Mesendoderm (in vitro differentiated cells): ENCODE results near the gene DIP2B.
"Not testable (repeated sequence)": the region's sequence is repeated elsewhere in the genome, so short reads cannot be mapped to it uniquely, and the experiment has no call there.

ENCODE experiments used
- DNase-seq: peaks from one replicate; pipeline ENCODE4 v3.0.0; 2013
- H2AK5ac ChIP-seq: 2 replicates; pipeline ENCODE4 v1.6.1; 2013; ENCODE audit warnings: low read length, inconsistent platforms
- H2BK120ac ChIP-seq: 2 replicates; pipeline ENCODE4 v1.6.1; 2013; ENCODE audit warnings: low read depth, mild to moderate bottlenecking, low read length, moderate library complexity, mixed read lengths
- H2BK15ac ChIP-seq: replicated peaks from 2 replicates; pipeline ENCODE4 v1.6.1; 2013; ENCODE audit warnings: low read depth, mild to moderate bottlenecking, moderate library complexity
- H2BK5ac ChIP-seq: 2 replicates; pipeline ENCODE4 v1.6.1; 2013; ENCODE audit warnings: low read length, inconsistent platforms
- H3K18ac ChIP-seq: 2 replicates; pipeline ENCODE4 v1.6.1; 2013; ENCODE audit warnings: mild to moderate bottlenecking, low read length, mixed read lengths
- H3K23ac ChIP-seq: one replicate; pipeline ENCODE4 v1.6.1; 2013; ENCODE audit warnings: low read length
- H3K27ac ChIP-seq: 2 replicates; pipeline ENCODE4 v1.5.1; 2013; ENCODE audit warnings: low read depth, mild to moderate bottlenecking, inconsistent platforms, low read length, moderate library complexity
- H3K27me3 ChIP-seq: 2 replicates; pipeline ENCODE4 v1.6.1; 2013; ENCODE audit warnings: low read length, control low read depth, mild to moderate bottlenecking, inconsistent platforms; ENCODE audit not compliant: insufficient read depth, poor library complexity
- H3K36me3 ChIP-seq: 2 replicates; pipeline ENCODE4 v1.6.1; 2013; ENCODE audit warnings: low read length, inconsistent platforms; ENCODE audit not compliant: control insufficient read depth, insufficient read depth
- H3K4ac ChIP-seq: one replicate; pipeline ENCODE4 v1.6.1; 2013; ENCODE audit warnings: low read depth, mild to moderate bottlenecking, low read length, moderate library complexity
- H3K4me1 ChIP-seq: 2 replicates; pipeline ENCODE4 v1.6.1; 2013; ENCODE audit warnings: low read depth, low read length, inconsistent platforms; ENCODE audit not compliant: control insufficient read depth
- H3K4me2 ChIP-seq: 2 replicates; pipeline ENCODE4 v1.6.1; 2013; ENCODE audit warnings: low read length
- H3K4me3 ChIP-seq: 2 replicates; pipeline ENCODE4 v1.5.1; 2013; ENCODE audit warnings: mild to moderate bottlenecking, low read length
- H3K56ac ChIP-seq: one replicate; pipeline ENCODE4 v1.6.1; 2013; ENCODE audit warnings: low read length
- H3K79me1 ChIP-seq: 2 replicates; pipeline ENCODE4 v1.6.1; 2013; ENCODE audit warnings: low read length, inconsistent platforms
- H3K79me2 ChIP-seq: 2 replicates; pipeline ENCODE4 v1.6.1; 2013; ENCODE audit warnings: mild to moderate bottlenecking, low read length; ENCODE audit not compliant: control insufficient read depth, insufficient read depth
- H3K9ac ChIP-seq: 2 replicates; pipeline ENCODE4 v1.6.1; 2013; ENCODE audit warnings: low read length, inconsistent platforms
- H4K5ac ChIP-seq: one replicate; pipeline ENCODE4 v1.6.1; 2013; ENCODE audit warnings: low read length
- H4K8ac ChIP-seq: one replicate; pipeline ENCODE4 v1.6.1; 2013; ENCODE audit warnings: low read depth, mild to moderate bottlenecking, control low read depth, low read length, moderate library complexity
- WGBS: extraction: QIAGEN DNeasy Blood & Tissue Kit; methylation state at CpG from one replicate; pipeline ENCODE4 v1.1.7; 2013; ENCODE audit warnings: low lambda C conversion rate, missing lambda C conversion rate; ENCODE audit not compliant: insufficient coverage; ENCODE audit errors: extremely low coverage; 5-methylcytosine and 5-hydroxymethylcytosine counted together

Gene DIP2B

DNA sequence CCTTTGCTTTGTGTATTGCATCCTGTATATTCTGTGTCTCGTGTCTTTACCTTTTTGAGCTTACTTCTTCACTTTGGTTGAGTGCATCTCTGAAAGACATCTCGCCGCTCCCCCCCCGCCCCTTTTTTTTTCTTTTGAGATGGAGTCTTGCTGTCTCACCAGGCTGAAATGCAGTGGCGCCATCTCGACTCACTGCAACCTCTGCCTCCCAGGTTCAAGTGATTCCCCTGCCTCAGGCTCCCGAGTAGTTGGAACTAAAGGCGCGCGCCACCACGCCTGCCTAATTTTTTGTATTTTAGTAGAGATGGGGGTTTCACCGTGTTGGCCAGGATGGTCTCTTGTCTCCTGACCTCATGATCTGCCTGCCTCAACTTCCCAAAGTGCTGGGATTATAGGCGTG lies 49.9 kb downstream of the DIP2B start:
- Histone ChIP-seq H3K79me2 (peaks cover 12% of the 10 kb centered on the region), H3K27ac (no peak overlapping the region), H3K79me1 (peaks cover 10% of the 10 kb centered on the region), H3K27me3 (no peaks in the 10 kb centered on the region), H3K36me3 (no peaks in the 10 kb centered on the region), H3K23ac (no peak overlapping the region), H3K4ac (no peak overlapping the region), H2BK15ac (no peak overlapping the region), H3K9ac (no peak overlapping the region), H4K8ac (no peak overlapping the region), H3K4me3 (no peak overlapping the region), H3K4me2 (no peak overlapping the region), H2AK5ac (no peak overlapping the region), H2BK5ac (no peak overlapping the region), H3K56ac (no peak overlapping the region), H2BK120ac (no peak overlapping the region), H4K5ac (no peak overlapping the region), H3K4me1 (peaks cover 6% of the 10 kb centered on the region), H3K18ac (no peak overlapping the region)
- no peak for DNase-seq
- no CpG with 5 or more reads among the region's 13 CpGs for WGBS

DNA sequence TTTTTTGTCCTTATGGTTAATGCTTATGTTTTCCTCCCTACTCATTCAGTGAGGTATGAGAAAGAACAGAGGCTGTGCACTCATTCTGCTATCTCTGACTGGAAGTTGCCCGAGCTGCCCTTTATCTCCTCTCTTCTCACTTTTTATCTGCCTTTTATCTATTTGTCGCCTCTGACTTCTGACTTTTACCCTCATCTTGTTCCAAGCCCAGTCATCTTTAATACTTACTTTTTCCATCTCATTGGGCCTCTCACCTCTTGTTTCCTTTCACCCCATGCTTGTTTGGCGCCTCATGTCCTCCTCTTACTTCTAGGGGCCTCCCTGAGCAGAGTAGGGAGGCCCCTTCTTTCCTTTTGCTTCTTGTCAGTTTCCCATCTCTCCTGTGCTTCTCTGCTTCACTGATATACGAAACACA lies 50.7 kb downstream of the DIP2B start:
- no peak overlapping the region for H2AK5ac ChIP-seq
- H3K18ac ChIP-seq = no peak overlapping the region
- no peak overlapping the region for H3K4ac ChIP-seq
- H3K36me3 ChIP-seq = no peaks in the 10 kb centered on the region
- peaks cover 10% of the 10 kb centered on the region for H3K79me1 ChIP-seq
- H3K27me3 ChIP-seq = no peaks in the 10 kb centered on the region
- H3K27ac ChIP-seq = peak overlapping the region; percentile 22
- H3K23ac ChIP-seq = no peak overlapping the region
- no peak overlapping the region for H2BK120ac ChIP-seq
- peaks cover 11% of the 10 kb centered on the region for H3K79me2 ChIP-seq
- H3K9ac ChIP-seq = no peak overlapping the region
- H3K4me1 ChIP-seq = peaks cover 6% of the 10 kb centered on the region
- H3K56ac ChIP-seq = no peak overlapping the region
- no peak overlapping the region for H3K4me2 ChIP-seq
- H3K4me3 ChIP-seq = no peak overlapping the region
- no peak overlapping the region for H4K5ac ChIP-seq
- H4K8ac ChIP-seq = peak overlapping the region; percentile 57
- DNase-seq = peak; percentile 68
- no peak overlapping the region for H2BK5ac ChIP-seq
- no CpG with 5 or more reads among the region's 4 CpGs for WGBS
- no peak overlapping the region for H2BK15ac ChIP-seq

DNA sequence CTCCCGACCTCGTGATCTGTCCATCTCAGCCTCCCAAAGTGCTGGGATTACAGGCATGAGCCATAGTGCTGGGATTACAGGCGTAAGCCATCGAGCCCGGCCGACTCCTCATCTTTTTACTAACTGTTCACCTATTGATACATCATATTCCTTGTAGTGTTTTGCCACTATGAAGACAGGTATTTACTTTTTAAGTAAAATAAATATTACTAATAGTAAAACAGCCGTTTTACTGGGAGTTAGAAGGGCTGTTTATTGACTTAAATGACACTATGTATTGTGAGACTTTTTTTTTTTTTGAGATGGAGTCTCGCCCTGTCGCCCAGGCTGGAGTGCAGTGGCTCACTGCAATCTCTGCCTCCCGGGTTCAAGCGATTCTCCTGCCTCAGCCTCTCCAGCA lies 51.5 kb downstream of the DIP2B start:
- no peak overlapping the region for H3K4me3 ChIP-seq
- no peak overlapping the region for H2BK5ac ChIP-seq
- no peak overlapping the region for H2BK15ac ChIP-seq
- WGBS = no CpG with 5 or more reads among the region's 11 CpGs
- H3K4me1 ChIP-seq = peaks cover 6% of the 10 kb centered on the region
- no peak for DNase-seq
- no peak overlapping the region for H3K9ac ChIP-seq
- no peak overlapping the region for H4K5ac ChIP-seq
- H3K56ac ChIP-seq = no peak overlapping the region
- H3K4ac ChIP-seq = no peak overlapping the region
- H3K79me1 ChIP-seq = peaks cover 10% of the 10 kb centered on the region
- H3K36me3 ChIP-seq = no peaks in the 10 kb centered on the region
- H3K27ac ChIP-seq = no peak overlapping the region
- no peak overlapping the region for H2BK120ac ChIP-seq
- H4K8ac ChIP-seq = no peak overlapping the region
- no peak overlapping the region for H3K4me2 ChIP-seq
- no peaks in the 10 kb centered on the region for H3K27me3 ChIP-seq
- H2AK5ac ChIP-seq = no peak overlapping the region
- no peak overlapping the region for H3K23ac ChIP-seq
- peaks cover 10% of the 10 kb centered on the region for H3K79me2 ChIP-seq
- H3K18ac ChIP-seq = no peak overlapping the region

GRCh38 chr12:50556796-50557195 lies 52.0 kb downstream of the DIP2B start:
- no CpG with 5 or more reads among the region's 7 CpGs for WGBS
- not testable (repeated sequence) for H3K4me3 ChIP-seq, H3K27ac ChIP-seq

DNA sequence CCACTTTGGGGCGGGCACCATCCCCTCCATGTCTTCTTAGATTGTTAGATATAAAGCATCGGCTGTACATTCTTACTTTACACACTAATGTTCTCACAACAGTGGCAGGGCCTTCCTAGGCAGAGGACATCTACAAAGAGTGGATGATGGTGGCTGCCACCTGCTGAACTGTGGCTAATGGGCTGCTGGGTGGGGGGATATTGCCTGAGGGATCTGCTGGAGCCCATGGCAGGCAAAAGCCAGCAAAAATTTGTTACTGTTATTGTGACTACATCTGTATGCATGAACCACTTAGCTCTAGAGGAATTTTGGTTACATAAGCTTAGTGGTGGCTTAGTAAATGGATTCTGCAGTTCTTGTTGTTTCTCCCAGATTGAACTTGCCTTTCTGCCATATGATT lies 52.6 kb downstream of the DIP2B start:
- WGBS = no CpG with 5 or more reads among the region's 2 CpGs
- no peak overlapping the region for H3K56ac ChIP-seq
- no peak overlapping the region for H3K23ac ChIP-seq
- no peaks in the 10 kb centered on the region for H3K27me3 ChIP-seq
- H3K4ac ChIP-seq = no peak overlapping the region
- no peaks in the 10 kb centered on the region for H3K36me3 ChIP-seq
- H4K8ac ChIP-seq = no peak overlapping the region
- no peak overlapping the region for H3K4me2 ChIP-seq
- H3K4me1 ChIP-seq = peaks cover 6% of the 10 kb centered on the region
- H4K5ac ChIP-seq = no peak overlapping the region
- H2AK5ac ChIP-seq = no peak overlapping the region
- H3K9ac ChIP-seq = no peak overlapping the region
- H2BK15ac ChIP-seq = no peak overlapping the region
- H3K27ac ChIP-seq = no peak overlapping the region
- peaks cover 7% of the 10 kb centered on the region for H3K79me2 ChIP-seq
- no peak overlapping the region for H3K18ac ChIP-seq
- H3K79me1 ChIP-seq = peaks cover 8% of the 10 kb centered on the region
- H2BK5ac ChIP-seq = no peak overlapping the region
- H3K4me3 ChIP-seq = no peak overlapping the region
- DNase-seq = no peak
- H2BK120ac ChIP-seq = no peak overlapping the region

More at GRCh38 chr12:50556796-50557195, 52.0 kb downstream of the DIP2B start:
- not testable (repeated sequence) for H2BK5ac ChIP-seq, H3K23ac ChIP-seq, H3K56ac ChIP-seq, H2AK5ac ChIP-seq, H2BK15ac ChIP-seq, H3K4ac ChIP-seq, H3K27me3 ChIP-seq, H3K79me1 ChIP-seq, H3K4me2 ChIP-seq, DNase-seq, H3K18ac ChIP-seq, H3K79me2 ChIP-seq, H3K4me1 ChIP-seq, H4K5ac ChIP-seq, H2BK120ac ChIP-seq, H4K8ac ChIP-seq, H3K36me3 ChIP-seq, H3K9ac ChIP-seq

GRCh38 chr12:50558970-50559369 lies 54.2 kb downstream of the DIP2B start:
- Histone ChIP-seq H2BK15ac (no peak overlapping the region), H2BK5ac (no peak overlapping the region), H3K4me2 (no peak overlapping the region)

More at GRCh38 chr12:50558970-50559369, 54.2 kb downstream of the DIP2B start:
- no peak overlapping the region for H3K56ac ChIP-seq
- H2BK120ac ChIP-seq = no peak overlapping the region
- no peak overlapping the region for H3K23ac ChIP-seq
- no CpG with 5 or more reads among the region's 1 CpG for WGBS
- no peak for DNase-seq
- H4K5ac ChIP-seq = no peak overlapping the region
- no peak overlapping the region for H3K27ac ChIP-seq
- H2AK5ac ChIP-seq = no peak overlapping the region
- H3K27me3 ChIP-seq = no peaks in the 10 kb centered on the region
- no peak overlapping the region for H3K4ac ChIP-seq
- peaks cover 5% of the 10 kb centered on the region for H3K79me2 ChIP-seq
- no peak overlapping the region for H3K18ac ChIP-seq
- no peak overlapping the region for H3K4me3 ChIP-seq
- no peak overlapping the region for H4K8ac ChIP-seq
- H3K4me1 ChIP-seq = peaks cover 6% of the 10 kb centered on the region
- no peaks in the 10 kb centered on the region for H3K36me3 ChIP-seq
- peaks cover 8% of the 10 kb centered on the region for H3K79me1 ChIP-seq
- H3K9ac ChIP-seq = no peak overlapping the region
